Neural cell (in vitro differentiated cells): ENCODE measurements around the gene CPOX. TPM values are rescaled to one million over a fixed set of nuclear protein-coding genes. Genes with fewer than 3 reads are reported as not detected.

Experiments
- H2AFZ ChIP-seq: fragments of 200-600, 300-800 bp; sonication (generic), shearing (Covaris generic); 2 replicates; pipeline ENCODE4 v1.6.0; 2014; ENCODE audit warnings: low read depth, mild to moderate bottlenecking, antibody characterized with exemption, low read length, moderate library complexity
- H3F3A ChIP-seq: fragments of 200-600 bp; shearing (Covaris generic); 2 replicates; pipeline ENCODE4 v1.6.1; 2016; ENCODE audit warnings: mild to moderate bottlenecking, moderate library complexity, mixed read lengths, antibody characterized with exemption, low read length; ENCODE audit not compliant: insufficient read depth, poor library complexity, severe bottlenecking
- H3K27ac ChIP-seq: fragments of 200-600, 300-800 bp; sonication (generic), shearing (Covaris generic); 2 replicates; pipeline ENCODE4 v1.5.1; 2014; ENCODE audit warnings: mild to moderate bottlenecking, low read length, moderate library complexity
- H3K27me3 ChIP-seq: fragments of 300-800, 200-600 bp; sonication (generic), shearing (Covaris generic); 2 replicates; pipeline ENCODE4 v1.6.0; 2014; ENCODE audit warnings: mild to moderate bottlenecking, low read depth, low read length, moderate library complexity; ENCODE audit not compliant: insufficient read depth
- H3K36me3 ChIP-seq: fragments of 300-800, 200-600 bp; sonication (generic), shearing (Covaris generic); 2 replicates; pipeline ENCODE4 v1.5.1; 2014; ENCODE audit warnings: mild to moderate bottlenecking, antibody characterized with exemption, low read length, moderate library complexity; ENCODE audit not compliant: insufficient read depth
- H3K4me2 ChIP-seq: fragments of 300-800, 200-600 bp; sonication (generic), shearing (Covaris generic); 2 replicates; pipeline ENCODE4 v1.6.0; 2014; ENCODE audit warnings: mild to moderate bottlenecking, low read length
- H3K4me3 ChIP-seq: fragments of 300-800, 200-600 bp; sonication (generic), shearing (Covaris generic); 2 replicates; pipeline ENCODE4 v1.5.1; 2014; ENCODE audit warnings: mild to moderate bottlenecking, low read length, moderate library complexity
- H3K79me2 ChIP-seq: fragments of 200-600 bp; shearing (Covaris generic); replicated peaks from 2 replicates; pipeline ENCODE4 v1.6.0; 2014; ENCODE audit warnings: mild to moderate bottlenecking, low read length, moderate library complexity; ENCODE audit not compliant: insufficient read depth
- H3K9ac ChIP-seq: fragments of 300-800, 200-600 bp; sonication (generic), shearing (Covaris generic); 2 replicates; pipeline ENCODE4 v1.6.1; 2016; ENCODE audit warnings: mild to moderate bottlenecking, low read length, mixed read lengths
- H3K9me2 ChIP-seq: fragments of 200-600 bp; shearing (Covaris generic); 2 replicates; pipeline ENCODE4 v1.6.1; 2016; ENCODE audit warnings: mild to moderate bottlenecking, low read length, mixed read lengths; ENCODE audit not compliant: insufficient read depth
- H3K9me3 ChIP-seq: fragments of 200-600, 300-800 bp; sonication (generic), shearing (Covaris generic); 2 replicates; pipeline ENCODE4 v1.6.1; 2016; ENCODE audit warnings: mild to moderate bottlenecking, mixed run types, low read length, moderate library complexity, mixed read lengths
- H4K20me1 ChIP-seq: fragments of 200-600 bp; shearing (Covaris generic); 2 replicates; pipeline ENCODE4 v1.6.1; 2016; ENCODE audit warnings: mild to moderate bottlenecking, mixed run types; ENCODE audit not compliant: insufficient read depth
- EP300 ChIP-seq: fragments of 450-650 bp; conservative IDR thresholded peaks from 2 replicates; pipeline ENCODE4 v1.6.1; 2014; ENCODE audit warnings: antibody characterized with exemption, mild to moderate bottlenecking, moderate library complexity; ENCODE audit not compliant: poor library complexity, severe bottlenecking
- EZH2 ChIP-seq: fragments of 200-600, 300-800 bp; shearing (Covaris generic), sonication (generic); IDR thresholded peaks from 2 replicates; pipeline ENCODE4 v1.6.1; 2014; ENCODE audit warnings: antibody characterized with exemption, low read length, borderline replicate concordance, mild to moderate bottlenecking; ENCODE audit not compliant: insufficient read depth, poor library complexity, severe bottlenecking
- MXI1 ChIP-seq: fragments of 450-650 bp; conservative IDR thresholded peaks from 2 replicates; pipeline ENCODE4 v1.6.1; 2014; ENCODE audit warnings: antibody characterized with exemption, mild to moderate bottlenecking; ENCODE audit not compliant: poor library complexity, severe bottlenecking
- POLR2AphosphoS5 ChIP-seq: IDR thresholded peaks from 2 replicates; pipeline ENCODE4 v1.6.1; 2012
- RAD21 ChIP-seq: fragments of 450-650 bp; conservative IDR thresholded peaks from 2 replicates; pipeline ENCODE4 v1.6.1; 2014; ENCODE audit warnings: antibody characterized with exemption, mild to moderate bottlenecking, moderate library complexity
- REST ChIP-seq: IDR thresholded peaks from 2 replicates; pipeline ENCODE4 v1.6.1; 2012; ENCODE audit warnings: borderline replicate concordance
- SMC3 ChIP-seq: fragments of 450-650 bp; conservative IDR thresholded peaks from 2 replicates; pipeline ENCODE4 v1.6.1; 2014; ENCODE audit warnings: antibody characterized with exemption, mild to moderate bottlenecking, moderate library complexity; ENCODE audit not compliant: poor library complexity
- TAF1 ChIP-seq: IDR thresholded peaks from 2 replicates; pipeline ENCODE4 v1.6.1; 2012; ENCODE audit warnings: low read depth
- polyA plus RNA-seq: library from polyadenylated mRNA; depleted of rRNA; stranded (reverse); fragments of >200 nt; gene quantifications from 2 replicates; pipeline ENCODE4 v1.2.3, GENCODE V29; 2014
- TF ChIP-seq, protein P1 (sequence below): fragments of 450-650 bp; IDR thresholded peaks from 2 replicates; pipeline ENCODE4 v1.5.1; 2014; ENCODE audit warnings: antibody characterized with exemption, mild to moderate bottlenecking, moderate library complexity; ENCODE audit not compliant: poor library complexity, severe bottlenecking

CPOX gene
- polyA plus RNA-seq, 1 donor from 2014 or later, result 37.4 TPM

GRCh38 chr3:98574132-98574531 lies 19.3 kb downstream of the CPOX start:
- no peak overlapping the region for H2AFZ ChIP-seq
- H3F3A ChIP-seq, result no peaks in the 10 kb centered on the region
- H3K4me3 ChIP-seq, result no peak overlapping the region
- no peak overlapping the region for H3K9ac ChIP-seq
- TF ChIP-seq EP300 (no peak), RAD21 (no peak), MXI1 (no peak), POLR2AphosphoS5 (no peak), REST (no peak), SMC3 (no peak), TAF1 (no peak), EZH2 (no peak)
- TF ChIP-seq, protein P1, sequence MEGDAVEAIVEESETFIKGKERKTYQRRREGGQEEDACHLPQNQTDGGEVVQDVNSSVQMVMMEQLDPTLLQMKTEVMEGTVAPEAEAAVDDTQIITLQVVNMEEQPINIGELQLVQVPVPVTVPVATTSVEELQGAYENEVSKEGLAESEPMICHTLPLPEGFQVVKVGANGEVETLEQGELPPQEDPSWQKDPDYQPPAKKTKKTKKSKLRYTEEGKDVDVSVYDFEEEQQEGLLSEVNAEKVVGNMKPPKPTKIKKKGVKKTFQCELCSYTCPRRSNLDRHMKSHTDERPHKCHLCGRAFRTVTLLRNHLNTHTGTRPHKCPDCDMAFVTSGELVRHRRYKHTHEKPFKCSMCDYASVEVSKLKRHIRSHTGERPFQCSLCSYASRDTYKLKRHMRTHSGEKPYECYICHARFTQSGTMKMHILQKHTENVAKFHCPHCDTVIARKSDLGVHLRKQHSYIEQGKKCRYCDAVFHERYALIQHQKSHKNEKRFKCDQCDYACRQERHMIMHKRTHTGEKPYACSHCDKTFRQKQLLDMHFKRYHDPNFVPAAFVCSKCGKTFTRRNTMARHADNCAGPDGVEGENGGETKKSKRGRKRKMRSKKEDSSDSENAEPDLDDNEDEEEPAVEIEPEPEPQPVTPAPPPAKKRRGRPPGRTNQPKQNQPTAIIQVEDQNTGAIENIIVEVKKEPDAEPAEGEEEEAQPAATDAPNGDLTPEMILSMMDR, result no peak
- no peaks in the 10 kb centered on the region for H4K20me1 ChIP-seq
- H3K27me3 ChIP-seq, result no peaks in the 10 kb centered on the region
- H3K36me3 ChIP-seq, result peaks cover 10% of the 10 kb centered on the region
- H3K27ac ChIP-seq, result no peak overlapping the region
- H3K9me3 ChIP-seq, result no peaks in the 10 kb centered on the region
- H3K4me2 ChIP-seq, result no peak overlapping the region
- H3K79me2 ChIP-seq, result no peaks in the 10 kb centered on the region
- H3K9me2 ChIP-seq, result no peaks in the 10 kb centered on the region

GRCh38 chr3:98573181-98573728 lies 20.2 kb downstream of the CPOX start:
- Histone ChIP-seq H3K27me3 (no peaks in the 10 kb centered on the region), H3K9ac (no peak overlapping the region), H3K4me2 (no peak overlapping the region), H3K9me3 (no peaks in the 10 kb centered on the region), H2AFZ (no peak overlapping the region), H3F3A (no peaks in the 10 kb centered on the region), H3K9me2 (no peaks in the 10 kb centered on the region), H3K36me3 (peaks cover 7% of the 10 kb centered on the region), H3K27ac (no peak overlapping the region), H4K20me1 (no peaks in the 10 kb centered on the region), H3K79me2 (no peaks in the 10 kb centered on the region), H3K4me3 (no peak overlapping the region)
- TF ChIP-seq, protein P1, result peak; percentile 35
- no peak for TF ChIP-seq REST
